GM12892 (cell line): ENCODE data around the gene CYB561A3.

Experiments used
- POLR2A ChIP-seq: IDR thresholded peaks from 2 replicates; pipeline ENCODE4 v1.6.1; 2011; ENCODE audit warnings: low read depth, low read length, control low read depth
- POLR2AphosphoS5 ChIP-seq: IDR thresholded peaks from 2 replicates; pipeline ENCODE4 v1.6.1; 2011; ENCODE audit warnings: low read depth, low read length, control low read depth

DNA sequence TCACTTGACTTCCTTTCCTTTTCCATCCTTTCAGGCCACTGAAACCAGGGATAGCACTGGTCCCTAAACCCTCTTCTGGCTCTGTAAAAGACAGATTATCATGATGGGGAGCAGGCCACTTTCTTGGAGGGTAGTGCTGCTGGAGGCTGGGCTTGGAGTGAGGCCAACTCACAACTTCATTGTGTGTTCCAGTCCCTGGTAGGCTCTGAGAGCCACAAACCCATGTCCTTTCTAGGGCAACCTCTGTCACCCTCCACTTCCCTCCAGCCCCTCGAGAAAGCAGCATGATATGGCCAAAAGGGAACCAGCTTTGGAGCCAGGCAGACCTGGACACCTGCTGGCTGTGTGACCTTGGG, 26.3 kb downstream of the CYB561A3 start:
- no peak for TF ChIP-seq POLR2AphosphoS5
- no peak for TF ChIP-seq POLR2A
